Endothelial cell of umbilical vein (primary cell): ENCODE results near the gene CMSS1. TPM values are rescaled to one million over a fixed set of nuclear protein-coding genes. Genes with fewer than 3 reads are reported as not detected.

Source experiments
- BruUV-seq: library from RNA; stranded (reverse); fragments of 400-500 nt; replicated peaks from 2 replicates; lab custom pipeline; 2021; lab: Mats Ljungman, UMichigan
- CTCF ChIA-PET: fragments of 300-600, 350-600 bp; sonication (Branson Sonifier 250); formaldehyde crosslinking; loops from one replicate; lab custom pipeline; 2021; ENCODE audit warnings: antibody characterized with exemption, inconsistent platforms; lab: Charles Lee
- POLR2A ChIA-PET: fragments of 300-600, 350-600 bp; sonication (Branson Sonifier 250); formaldehyde crosslinking; loops from one replicate; lab custom pipeline; 2021; ENCODE audit warnings: antibody characterized with exemption, inconsistent platforms; lab: Charles Lee
- DNase-seq: peaks from one replicate; pipeline ENCODE4 v3.0.0-alpha.2; 2011; ENCODE audit warnings: low read depth, low spot score
- FAIRE-seq: peaks from 2 replicates; lab custom pipeline; 2011; peaks lifted over from hg19 to GRCh38; lab: Jason Lieb, UNC
- H2AFZ ChIP-seq: 2 replicates; pipeline ENCODE4 v1.6.0; 2012; ENCODE audit warnings: low read depth, low read length, control low read depth, inconsistent platforms
- H3K27ac ChIP-seq: 2 replicates; pipeline ENCODE4 v1.5.1; 2011; ENCODE audit warnings: low read depth, mild to moderate bottlenecking, control low read depth, low read length, moderate library complexity; ENCODE audit not compliant: insufficient read depth
- H3K27me3 ChIP-seq, 2 experiments: 2 replicates each; pipeline versions ENCODE4 v1.6.0 to v1.6.1; 2011; ENCODE audit warnings: low read length in 2 of 2, mixed read lengths in 1 of 2; ENCODE audit not compliant: control insufficient read depth in 2 of 2, insufficient read depth in 2 of 2
- H3K36me3 ChIP-seq, 2 experiments: 2 replicates in 1 of 2; 3 replicates in 1 of 2; pipeline ENCODE4 v1.5.1; 2011; ENCODE audit warnings: low read length in 2 of 2, mild to moderate bottlenecking in 1 of 2, moderate library complexity in 1 of 2; ENCODE audit not compliant: control insufficient read depth in 2 of 2, insufficient read depth in 2 of 2; ENCODE audit errors: extremely low read depth in 1 of 2
- H3K4me1 ChIP-seq: 3 replicates; pipeline ENCODE4 v1.5.1; 2011; ENCODE audit warnings: mild to moderate bottlenecking, low read length; ENCODE audit not compliant: control insufficient read depth, insufficient read depth; ENCODE audit errors: extremely low read depth
- H3K4me2 ChIP-seq: 2 replicates; pipeline ENCODE4 v1.6.1; 2011; ENCODE audit warnings: low read length, control low read depth, mixed read lengths; ENCODE audit not compliant: insufficient read depth
- H3K4me3 ChIP-seq, 3 experiments: fragments of 200-600 bp in 1 of 3; sonication (generic), shearing (Covaris generic) in 1 of 3; replicated peaks in 1 of 3; 2 replicates each; pipeline ENCODE4 v1.5.1; 2011 to 2016; ENCODE audit warnings: control low read depth in 3 of 3, low read length in 3 of 3, mild to moderate bottlenecking in 2 of 3, inconsistent platforms in 1 of 3, low read depth in 1 of 3, moderate library complexity in 1 of 3; ENCODE audit not compliant: insufficient read depth in 1 of 3
- H3K79me2 ChIP-seq: 2 replicates; pipeline ENCODE4 v1.6.0; 2012; ENCODE audit warnings: low read length, inconsistent platforms; ENCODE audit not compliant: control insufficient read depth, insufficient read depth
- H3K9ac ChIP-seq: replicated peaks from 2 replicates; pipeline ENCODE3; 2011; ENCODE audit warnings: low read length, control low read depth; ENCODE audit not compliant: insufficient read depth; ENCODE audit errors: extremely low read depth
- H3K9me1 ChIP-seq: replicated peaks from 3 replicates; pipeline ENCODE4 v1.6.0; 2011; ENCODE audit warnings: mild to moderate bottlenecking, low read length; ENCODE audit not compliant: control insufficient read depth, insufficient read depth; ENCODE audit errors: extremely low read depth
- H3K9me3 ChIP-seq: replicated peaks from 2 replicates; pipeline ENCODE4 v1.5.1; 2012; ENCODE audit warnings: low read length, inconsistent platforms; ENCODE audit not compliant: control insufficient read depth, insufficient read depth
- H4K20me1 ChIP-seq: replicated peaks from 2 replicates; pipeline ENCODE3; 2011; ENCODE audit warnings: mild to moderate bottlenecking, low read length; ENCODE audit not compliant: control insufficient read depth, insufficient read depth; ENCODE audit errors: extremely low read depth
- EZH2 ChIP-seq: IDR thresholded peaks from 2 replicates; pipeline ENCODE4 v1.6.1; 2012; ENCODE audit warnings: borderline replicate concordance, low read depth, mild to moderate bottlenecking, moderate library complexity, low read length, inconsistent platforms; ENCODE audit not compliant: severe bottlenecking
- FOS ChIP-seq: IDR thresholded peaks from 2 replicates; pipeline ENCODE4 v1.6.1; 2011; ENCODE audit warnings: mild to moderate bottlenecking, low read length, moderate library complexity, borderline replicate concordance; ENCODE audit not compliant: insufficient read depth
- GATA2 ChIP-seq: IDR thresholded peaks from 2 replicates; pipeline ENCODE4 v1.7.0; 2011; ENCODE audit warnings: low read depth, mild to moderate bottlenecking, moderate library complexity, mixed read lengths, low read length; ENCODE audit not compliant: insufficient read length, insufficient read depth
- JUN ChIP-seq: IDR thresholded peaks from 2 replicates; pipeline ENCODE4 v1.6.1; 2011; ENCODE audit warnings: borderline replicate concordance, low read depth; ENCODE audit not compliant: insufficient read length, insufficient read depth
- MYC ChIP-seq: IDR thresholded peaks from one replicate; pipeline ENCODE4 v1.6.1; 2011; ENCODE audit warnings: mild to moderate bottlenecking, low read depth, low read length
- POLR2A ChIP-seq: IDR thresholded peaks from 2 replicates; pipeline ENCODE4 v1.6.1; 2012; ENCODE audit warnings: low read depth, mild to moderate bottlenecking, control low read depth, low read length
- POLR2AphosphoS5 ChIP-seq: IDR thresholded peaks from 2 replicates; pipeline ENCODE4 v1.6.1; 2012; ENCODE audit warnings: low read depth, mild to moderate bottlenecking, control low read depth, low read length, moderate library complexity; ENCODE audit not compliant: insufficient read depth
- dilution Hi-C: fragments of 300-500 bp; cut with MboI; formaldehyde crosslinking; loops from one replicate; pipeline ENCODE4 v1.15.0; 2019; ENCODE audit warnings: low sequenced_read_pairs; ENCODE audit not compliant: extremely low pct_ligation_motif_present
- intact Hi-C: fragments of 100-400 bp; cut with micrococcal nuclease; formaldehyde crosslinking; loops from one replicate; pipeline ENCODE4 v1.10.0; 2022
- polyA plus RNA-seq, 4 experiments: library from polyadenylated mRNA; depleted of rRNA in 3 of 4; stranded (reverse) in 3 of 4; unstranded in 1 of 4; fragments of >200 nt; gene quantifications; 2 replicates each; pipeline versions ENCODE4 v1.2.1 to v1.2.3, GENCODE V29; 2011 to 2012; ENCODE audit warnings: missing spikeins in 1 of 4
- total RNA-seq: library from RNA; stranded (reverse); gene quantifications from 2 replicates; pipeline ENCODE4 v1.2.3, GENCODE V29; 2021
- TF ChIP-seq, protein P1 (sequence below), 2 donors: IDR thresholded peaks; 1 replicate in 1 of 2; 2 replicates in 1 of 2; pipeline ENCODE4 v1.5.1; 2011; ENCODE audit warnings: low read length in 2 of 2, mild to moderate bottlenecking in 2 of 2, moderate library complexity in 2 of 2, control low read depth in 1 of 2, inconsistent platforms in 1 of 2, low read depth in 1 of 2; ENCODE audit not compliant: insufficient read depth in 1 of 2; ENCODE audit errors: extremely low read depth in 1 of 2
- TF ChIP-seq, protein P2 (sequence below): IDR thresholded peaks from 2 replicates; pipeline ENCODE4 v1.6.1; 2011; ENCODE audit not compliant: insufficient read depth, insufficient read length

The CMSS1 gene
- total and polyA plus RNA-seq, 2 donors (not counting 3 experiments of a cell fraction or from before 2014, with no cell fraction given), result 9.7 to 60.6 TPM

DNA sequence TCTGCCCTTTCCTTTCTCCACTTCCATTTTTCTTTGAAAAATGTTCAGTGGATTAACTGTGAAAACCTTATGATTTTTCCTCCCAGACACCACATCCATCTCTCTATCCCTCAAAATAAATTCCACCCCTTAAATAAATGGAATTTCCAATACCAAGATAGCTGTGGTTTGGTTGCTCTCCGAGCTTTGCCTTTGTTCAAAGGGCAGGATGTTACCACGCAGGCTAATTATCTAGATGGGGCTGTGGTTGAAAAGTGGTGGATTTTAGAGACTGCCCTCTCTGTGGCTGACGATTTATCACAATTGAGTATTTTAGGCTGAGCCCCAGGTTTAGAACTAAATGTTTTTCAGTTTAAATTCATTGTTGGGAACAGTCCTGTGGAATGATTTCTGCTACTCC lies 36.9 kb upstream of the CMSS1 start:
- no peak overlapping the region for H3K9ac ChIP-seq
- no peak for DNase-seq
- intact Hi-C loops (no loop called here), dilution Hi-C loops (no loop called here)
- POLR2A ChIA-PET, result no interaction called here
- H3K4me2 ChIP-seq, result no peak overlapping the region
- H3K79me2 ChIP-seq, result no peaks in the 10 kb centered on the region
- H3K4me3 ChIP-seq, result no peak overlapping the region
- H3K9me1 ChIP-seq, result no peaks in the 10 kb centered on the region
- no peaks in the 10 kb centered on the region for H4K20me1 ChIP-seq
- H3K27ac ChIP-seq, result no peak overlapping the region
- CTCF ChIA-PET, result interaction anchor here (2.2 kb wide), 1 partner anchor 9 kb away, joined by 7 read pairs; no protein-coding TSS in a partner anchor
- H3K27me3 ChIP-seq, result no peaks in the 10 kb centered on the region
- no peak for TF ChIP-seq POLR2AphosphoS5
- TF ChIP-seq, protein P1, sequence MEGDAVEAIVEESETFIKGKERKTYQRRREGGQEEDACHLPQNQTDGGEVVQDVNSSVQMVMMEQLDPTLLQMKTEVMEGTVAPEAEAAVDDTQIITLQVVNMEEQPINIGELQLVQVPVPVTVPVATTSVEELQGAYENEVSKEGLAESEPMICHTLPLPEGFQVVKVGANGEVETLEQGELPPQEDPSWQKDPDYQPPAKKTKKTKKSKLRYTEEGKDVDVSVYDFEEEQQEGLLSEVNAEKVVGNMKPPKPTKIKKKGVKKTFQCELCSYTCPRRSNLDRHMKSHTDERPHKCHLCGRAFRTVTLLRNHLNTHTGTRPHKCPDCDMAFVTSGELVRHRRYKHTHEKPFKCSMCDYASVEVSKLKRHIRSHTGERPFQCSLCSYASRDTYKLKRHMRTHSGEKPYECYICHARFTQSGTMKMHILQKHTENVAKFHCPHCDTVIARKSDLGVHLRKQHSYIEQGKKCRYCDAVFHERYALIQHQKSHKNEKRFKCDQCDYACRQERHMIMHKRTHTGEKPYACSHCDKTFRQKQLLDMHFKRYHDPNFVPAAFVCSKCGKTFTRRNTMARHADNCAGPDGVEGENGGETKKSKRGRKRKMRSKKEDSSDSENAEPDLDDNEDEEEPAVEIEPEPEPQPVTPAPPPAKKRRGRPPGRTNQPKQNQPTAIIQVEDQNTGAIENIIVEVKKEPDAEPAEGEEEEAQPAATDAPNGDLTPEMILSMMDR (IDR thresholded peaks at IDR 0.05; ENCODE audit: extremely low read depth in 1 of 2, insufficient read depth in 1 of 2, low read depth in 1 of 2, low read length in 2 of 2), result no peak
- no peak for TF ChIP-seq GATA2
- TF ChIP-seq EZH2, result no peak
- TF ChIP-seq FOS, result no peak
- TF ChIP-seq JUN, result no peak
- TF ChIP-seq, protein P2, sequence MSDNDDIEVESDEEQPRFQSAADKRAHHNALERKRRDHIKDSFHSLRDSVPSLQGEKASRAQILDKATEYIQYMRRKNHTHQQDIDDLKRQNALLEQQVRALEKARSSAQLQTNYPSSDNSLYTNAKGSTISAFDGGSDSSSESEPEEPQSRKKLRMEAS, result no peak
- no peak for TF ChIP-seq POLR2A
- no peak for TF ChIP-seq MYC
- H3K4me1 ChIP-seq, result peaks cover 7% of the 10 kb centered on the region
- no peaks in the 10 kb centered on the region for H3K9me3 ChIP-seq
- peaks cover 2 to 10% of the 10 kb centered on the region in 2 experiments for H3K36me3 ChIP-seq
- no TSS peak for BruUV-seq
- H2AFZ ChIP-seq, result no peak overlapping the region
- FAIRE-seq, result no peak
